ENCODE data around the gene PHLDB3. TPM values are rescaled to one million over a fixed set of nuclear protein-coding genes. Genes with fewer than 3 reads are reported as not detected.

PHLDB3 gene
- total RNA-seq, 1 experiment from 2014 or later = 6.7 TPM

GRCh38 chr19:43452582-43452981, 52.0 kb downstream of the PHLDB3 start:
- Histone ChIP-seq H3K4me1 (ENCODE audit: control insufficient read depth, insufficient read depth, low read length) (no peaks in the 10 kb centered on the region), H3K27me3 (ENCODE audit: control insufficient read depth, insufficient read depth, low read length) (no peaks in the 10 kb centered on the region), H3K4me3 (ENCODE audit: low read depth in 2 of 2, low read length in 2 of 2) (no peak overlapping the region), H3K36me3 (ENCODE audit: control insufficient read depth, insufficient read depth, low read length) (no peaks in the 10 kb centered on the region), H3K27ac (ENCODE audit: low read length) (no peak overlapping the region), H3K9me3 (ENCODE audit: control insufficient read depth, insufficient read depth, low read depth, low read length) (no peaks in the 10 kb centered on the region)
- ChIA-PET POLR2A (no interaction called here), CTCF (no interaction called here)
- in situ Hi-C loops (cut with HindIII; ENCODE audit: low pct_unique_long_range_greater_than_20kb, low sequenced_read_pairs) (no loop called here), intact Hi-C loops (cut with micrococcal nuclease; ENCODE audit: unreplicated experiment) (no loop called here)
- DNase-seq (ENCODE audit: low read depth, low spot score) (no peak), ATAC-seq (no peak)
- TF ChIP-seq TCF7L2 (IDR thresholded peaks at IDR 0.05; ENCODE audit: low read depth, low read length) = no peak
- no peak for TF ChIP-seq CTCF (IDR thresholded peaks at IDR 0.05)
- TF ChIP-seq REST (IDR thresholded peaks at IDR 0.05; ENCODE audit: insufficient read depth in 1 of 2, low read depth in 2 of 2, low read length in 1 of 2) = no peak
- no peak for TF ChIP-seq SIN3A (IDR thresholded peaks at IDR 0.05; ENCODE audit: borderline replicate concordance, insufficient read depth, low read depth, low read length)
- no TSS peak for BruUV-seq (replicated peaks)

- TF ChIP-seq TCF7L2 (IDR thresholded peaks at IDR 0.05; ENCODE audit: low read depth, low read length) (no peak), SIN3A (IDR thresholded peaks at IDR 0.05; ENCODE audit: borderline replicate concordance, insufficient read depth, low read depth, low read length) (no peak), POLR2AphosphoS5 (IDR thresholded peaks at IDR 0.05; ENCODE audit: low read depth, low read length) (no peak), CTCF (IDR thresholded peaks at IDR 0.05) (no peak), REST (IDR thresholded peaks at IDR 0.05; ENCODE audit: insufficient read depth in 1 of 2, low read depth in 2 of 2, low read length in 1 of 2) (no peak)
- BruUV-seq (replicated peaks) = no TSS peak
- H3K4me3 ChIP-seq (ENCODE audit: low read depth in 2 of 2, low read length in 2 of 2) = no peak overlapping the region
- intact Hi-C loops (cut with micrococcal nuclease; ENCODE audit: unreplicated experiment) (no loop called here), in situ Hi-C loops (cut with HindIII; ENCODE audit: low pct_unique_long_range_greater_than_20kb, low sequenced_read_pairs) (no loop called here)
- H3K9me3 ChIP-seq (ENCODE audit: control insufficient read depth, insufficient read depth, low read depth, low read length) = no peaks in the 10 kb centered on the region
- no peaks in the 10 kb centered on the region for H3K36me3 ChIP-seq (ENCODE audit: control insufficient read depth, insufficient read depth, low read length)
- ChIA-PET CTCF (no interaction called here), POLR2A (interaction anchor here (0.7 kb wide), 1 partner anchor 1354 kb away, joined by 19 read pairs; no protein-coding TSS in a partner anchor)
- ATAC-seq (no peak), DNase-seq (ENCODE audit: low read depth, low spot score) (no peak)
- H3K27ac ChIP-seq (ENCODE audit: low read length) = no peak overlapping the region
- no peaks in the 10 kb centered on the region for H3K27me3 ChIP-seq (ENCODE audit: control insufficient read depth, insufficient read depth, low read length)
- no peaks in the 10 kb centered on the region for H3K4me1 ChIP-seq (ENCODE audit: control insufficient read depth, insufficient read depth, low read length)
Measured at GRCh38 chr19:43450545-43450997, 54.0 kb downstream of the PHLDB3 start.

All from Panc1 (cell line).